Cardiac septum (tissue), 1 donor: ENCODE results near the gene RO60. TPM values are rescaled to one million over a fixed set of nuclear protein-coding genes. Genes with fewer than 3 reads are reported as not detected.
"Not testable (repeated sequence)": the region's sequence is repeated elsewhere in the genome, so short reads cannot be mapped to it uniquely, and the experiment has no call there.

Experiments
- DNase-seq: peaks from one replicate; pipeline ENCODE4 v3.0.0-alpha.2; 2020; ENCODE audit warnings: low spot score
- intact Hi-C: fragments of 100-400 bp; cut with DNase I; formaldehyde crosslinking; loops from one replicate; pipeline ENCODE4 v1.14.0; 2022
- long read RNA-seq: library from polyadenylated mRNA; unstranded; transcript quantifications from one replicate; pipeline ENCODE4 v2.0.0, GENCODE V29; 2021
- total RNA-seq: library from RNA; stranded (reverse); fragmentation: NEBNext Ultra II Directional; extraction: Animal tissue kit (Norgen Biotek cat#: 25700); gene quantifications from one replicate; pipeline ENCODE4 v1.2.1, GENCODE V29; 2021
- donor health status: DM: no; HTN: no; CAD: no.

Gene RO60
- 61.6 TPM for total RNA-seq
- long read RNA-seq, full-length matches to known transcripts, result 56 of 81 reads
- long read RNA-seq, partial matches to known transcripts, result 5 of 81 reads
- long read RNA-seq, other reads (novel, unspliced or antisense), result 20 of 81 reads

DNA sequence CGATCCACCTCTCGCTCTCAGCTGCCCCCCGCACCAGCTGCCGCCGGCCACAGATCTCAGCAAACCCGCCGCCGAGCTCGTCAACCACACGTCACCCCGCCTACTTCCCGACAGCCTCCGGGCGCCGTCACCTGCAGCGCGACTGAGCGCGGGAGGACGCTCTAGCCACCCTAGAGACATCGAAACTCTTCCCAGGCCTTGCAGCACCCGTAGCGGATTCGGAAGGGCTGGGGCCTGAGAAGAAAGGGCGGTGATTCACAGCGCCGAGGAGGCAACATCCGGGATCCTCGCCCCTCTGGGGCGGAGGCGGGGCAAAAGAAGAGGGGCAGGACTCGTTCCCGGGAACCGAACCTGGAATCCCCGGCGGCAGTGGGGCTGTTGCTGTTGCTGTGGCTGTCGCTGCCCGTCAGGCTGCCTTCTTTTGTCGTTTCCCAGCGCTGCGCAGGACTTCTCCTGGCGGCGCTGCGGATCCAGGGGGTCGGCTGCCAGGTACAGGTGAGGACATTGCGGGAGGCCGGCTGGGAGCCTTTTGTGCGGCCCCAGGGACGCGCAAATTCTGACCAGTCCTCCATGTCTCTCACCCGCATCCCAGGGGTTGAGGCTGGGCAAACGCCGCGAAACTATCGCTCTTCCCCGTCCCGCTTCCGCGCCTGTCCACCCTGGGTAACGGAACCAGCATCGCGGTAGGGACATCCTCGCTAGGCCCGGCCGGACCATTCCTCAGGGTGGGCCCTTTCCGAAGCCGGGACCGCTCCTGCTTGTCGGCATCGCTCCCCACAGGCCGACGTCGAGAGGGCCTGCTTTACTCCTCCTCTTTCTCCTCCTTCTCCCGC lies at the start of gene RO60, which contains the start of gene UCHL5:
Gene RO60 (plus strand): TSS at position 331 of the 833 bp plus-strand sequence. CDS start 9,443 bp downstream, outside the sequence.
Gene UCHL5 (minus strand): TSS at position 79 of the 833 bp plus-strand sequence. CDS start 100 bp downstream, outside the sequence.
- intact Hi-C loops, result loop anchor here (1.0 kb wide), 2 partner anchors 46 to 63 kb away; partner anchors contain the start of genes CDC73 and GLRX2
- DNase-seq, result peak; percentile 99

DNA sequence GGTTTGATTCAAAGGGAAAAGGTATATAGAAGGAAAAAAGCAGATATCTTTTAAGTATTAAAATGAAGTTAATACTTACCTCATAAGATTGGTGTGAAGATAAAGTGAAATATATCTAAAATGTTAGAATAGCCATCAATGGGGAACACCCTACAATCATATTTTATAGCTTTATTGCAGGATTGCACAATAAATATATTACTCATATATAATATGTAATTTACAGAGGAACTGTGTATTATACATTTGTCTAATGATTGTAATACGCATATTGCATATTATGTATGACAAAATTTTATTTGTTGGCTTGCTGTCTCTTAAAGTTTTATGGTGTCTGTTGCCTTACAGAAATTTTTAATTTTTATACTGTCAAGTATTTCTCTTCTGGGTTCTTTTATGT lies 48.0 kb upstream of the RO60 start:
- DNase-seq, result no peak
- intact Hi-C loops, result loop anchor here (10.0 kb wide), 1 partner anchor 407 kb away; no protein-coding TSS in a partner anchor

DNA sequence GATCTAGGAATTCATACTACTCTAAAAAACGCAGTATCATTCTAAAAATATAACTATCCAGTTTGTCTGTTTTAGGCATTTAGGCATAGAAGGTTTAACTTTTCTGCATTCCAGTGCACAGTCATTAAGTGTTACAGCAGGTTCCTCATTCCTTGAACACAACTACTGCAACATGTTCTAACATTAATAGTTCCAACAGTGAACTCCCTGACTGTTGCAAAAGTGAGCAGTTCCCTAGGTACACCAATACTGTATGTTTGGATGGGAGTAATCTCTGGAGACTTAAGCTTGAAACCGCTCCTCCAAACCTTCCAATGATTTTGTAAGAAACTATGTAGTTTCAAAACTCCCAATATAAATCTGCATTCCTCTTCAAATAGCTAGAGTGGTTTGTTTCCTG lies 46.4 kb upstream of the RO60 start:
- DNase-seq, result no peak
- intact Hi-C loops, result loop anchor here (10.0 kb wide), 1 partner anchor 408 kb away; no protein-coding TSS in a partner anchor

DNA sequence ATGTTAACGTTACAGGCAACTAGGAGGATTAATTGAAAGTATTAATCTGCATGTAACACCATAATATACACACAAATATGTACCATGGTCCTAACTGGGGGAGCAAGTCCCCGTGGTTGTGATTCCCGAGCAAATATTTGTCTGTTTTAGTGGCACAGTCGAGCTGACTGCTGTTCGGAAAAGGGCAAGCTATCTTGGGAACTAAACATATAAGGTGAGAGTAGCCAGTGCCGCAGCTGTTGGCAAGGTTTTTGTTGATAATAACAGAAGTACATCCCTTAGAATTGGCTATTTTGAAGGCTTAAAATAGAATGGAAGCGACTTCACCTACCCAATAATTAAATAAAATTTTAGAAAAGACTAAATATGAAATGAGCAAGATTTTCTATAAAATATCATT lies 45.7 kb upstream of the RO60 start:
- intact Hi-C loops, result loop anchor here (10.0 kb wide), 1 partner anchor 409 kb away; no protein-coding TSS in a partner anchor
- no peak for DNase-seq

DNA sequence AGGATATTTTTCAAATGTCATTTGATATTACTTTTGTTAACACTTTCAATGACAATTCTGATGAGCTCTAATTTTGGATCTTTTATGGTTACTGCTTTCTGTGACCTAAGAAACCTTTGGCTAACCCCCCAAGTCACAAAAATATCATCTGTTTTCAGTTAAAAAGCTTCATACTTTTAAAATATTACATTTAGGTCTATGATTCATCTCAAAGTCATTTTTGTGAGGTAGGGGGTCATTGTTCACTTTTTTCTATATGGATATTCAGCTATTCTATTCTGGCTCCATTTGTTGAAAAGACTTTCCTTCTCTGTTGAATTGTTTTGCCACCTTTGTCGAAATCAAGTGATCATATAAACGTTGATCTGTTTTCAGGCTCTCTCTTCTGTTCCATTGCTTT lies 45.0 kb upstream of the RO60 start:
- no peak for DNase-seq
- intact Hi-C loops, result loop anchor here (10.0 kb wide), 1 partner anchor 410 kb away; no protein-coding TSS in a partner anchor

DNA sequence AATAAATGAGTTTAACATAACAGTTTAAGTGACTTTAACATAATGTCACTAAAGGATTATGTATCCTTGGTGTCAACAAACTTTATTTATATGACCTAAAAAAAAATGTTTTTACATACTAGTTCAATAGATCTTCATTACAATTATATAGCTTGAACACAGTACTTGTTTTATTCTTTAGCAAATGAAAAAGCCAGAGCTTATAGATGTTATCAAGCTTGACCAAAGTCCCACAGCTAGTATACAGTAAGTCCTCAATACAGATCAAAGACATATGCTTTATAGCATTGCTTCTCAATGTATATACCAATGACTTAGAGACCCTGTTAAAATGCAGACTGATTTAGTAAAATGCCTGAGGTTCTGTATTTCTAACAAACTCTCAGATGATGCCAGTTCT lies 42.6 kb upstream of the RO60 start:
- DNase-seq, result no peak
- intact Hi-C loops, result loop anchor here (2.0 to 10.0 kb wide), 3 partner anchors 209 to 542 kb away; partner anchors contain the start of gene RGS2

DNA sequence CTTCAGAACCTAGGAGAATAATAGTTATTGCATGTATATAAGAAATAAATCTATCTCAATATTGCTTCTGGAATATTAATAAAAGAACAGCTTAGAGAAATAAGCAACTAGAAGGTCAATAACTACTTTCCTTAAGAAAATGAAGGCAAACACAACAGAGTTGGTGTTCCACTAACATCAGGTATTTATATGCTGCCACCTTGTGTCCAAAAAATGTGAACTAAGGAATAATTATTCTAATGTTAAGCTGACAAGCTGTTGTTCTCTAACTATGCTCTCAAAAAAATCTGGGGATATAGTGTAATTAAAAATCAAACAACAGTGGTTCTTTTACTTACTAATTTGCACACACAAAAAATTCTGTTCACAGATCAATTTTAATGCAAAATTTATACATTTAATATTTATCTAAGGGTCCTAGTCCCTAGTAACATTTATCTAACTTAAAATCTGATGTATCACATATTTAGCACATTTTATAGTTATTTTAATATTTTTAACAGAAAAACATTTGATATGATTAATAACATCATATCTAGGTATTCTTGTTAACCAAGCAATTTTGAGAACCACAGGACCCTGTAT lies 39.9 kb upstream of the RO60 start:
- no peak for DNase-seq
- intact Hi-C loops, result loop anchor here (5.0 to 10.0 kb wide), 2 partner anchors 212 to 415 kb away; partner anchors contain the start of gene RGS2

DNA sequence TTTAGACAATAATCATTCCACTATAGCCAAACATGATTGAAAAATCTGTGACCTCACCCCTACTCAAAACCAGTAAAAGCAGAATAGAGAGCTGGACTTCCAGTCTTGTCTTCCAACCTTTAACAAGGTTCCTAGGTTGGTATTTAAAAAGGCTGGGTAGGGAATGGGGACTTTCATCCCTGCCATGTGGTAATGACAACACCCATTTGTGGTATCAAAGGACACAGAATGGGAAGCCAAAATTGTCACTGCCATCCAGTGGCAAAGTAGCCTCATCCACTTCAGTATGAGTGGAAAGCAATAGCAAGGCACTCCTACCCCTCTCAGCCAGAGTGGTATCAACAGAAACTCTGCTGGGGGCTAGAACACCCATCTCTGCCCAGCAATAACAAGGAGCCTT lies 34.2 kb upstream of the RO60 start:
- intact Hi-C loops, result no loop called here
- no peak for DNase-seq

DNA sequence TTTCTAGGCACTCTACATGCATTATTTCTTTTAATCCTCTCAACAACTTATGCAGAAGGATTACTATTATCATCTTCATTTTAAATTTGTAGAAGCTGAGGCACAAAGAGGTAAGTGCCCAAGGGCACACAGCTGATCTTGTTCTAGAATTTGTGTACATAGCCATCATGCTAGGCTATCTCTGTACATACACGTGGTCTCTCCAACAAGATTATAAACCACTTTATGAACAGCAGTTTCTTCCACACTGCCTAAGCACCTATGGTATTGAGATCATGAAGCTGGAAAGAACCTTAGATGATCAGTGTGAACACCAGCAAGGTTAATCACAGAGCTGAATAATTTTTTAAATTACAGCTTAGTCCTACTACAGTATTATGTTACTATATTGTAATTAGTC lies 29.1 kb upstream of the RO60 start:
- intact Hi-C loops, result loop anchor here (5.0 kb wide), 1 partner anchor 423 kb away; no protein-coding TSS in a partner anchor
- DNase-seq, result no peak

DNA sequence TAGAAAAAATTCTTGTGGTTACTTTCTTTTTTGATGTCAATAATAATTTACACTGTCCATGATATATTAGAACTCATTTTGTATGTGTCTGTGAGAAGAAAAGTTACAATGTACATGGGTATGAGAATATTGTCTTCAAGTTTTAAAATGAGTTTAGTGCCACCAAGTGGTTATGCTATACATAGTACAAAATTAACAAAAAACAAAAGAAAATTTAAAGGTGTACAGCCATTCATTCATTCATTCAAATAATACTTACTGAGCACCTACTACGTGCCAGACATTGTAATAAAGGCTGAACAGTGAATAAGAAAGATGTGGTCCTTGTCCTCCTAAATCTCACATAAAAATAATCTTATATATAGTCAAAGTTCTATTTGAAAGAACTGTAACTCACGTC lies 28.0 kb upstream of the RO60 start:
- intact Hi-C loops, result loop anchor here (5.0 kb wide), 1 partner anchor 424 kb away; no protein-coding TSS in a partner anchor
- no peak for DNase-seq

DNA sequence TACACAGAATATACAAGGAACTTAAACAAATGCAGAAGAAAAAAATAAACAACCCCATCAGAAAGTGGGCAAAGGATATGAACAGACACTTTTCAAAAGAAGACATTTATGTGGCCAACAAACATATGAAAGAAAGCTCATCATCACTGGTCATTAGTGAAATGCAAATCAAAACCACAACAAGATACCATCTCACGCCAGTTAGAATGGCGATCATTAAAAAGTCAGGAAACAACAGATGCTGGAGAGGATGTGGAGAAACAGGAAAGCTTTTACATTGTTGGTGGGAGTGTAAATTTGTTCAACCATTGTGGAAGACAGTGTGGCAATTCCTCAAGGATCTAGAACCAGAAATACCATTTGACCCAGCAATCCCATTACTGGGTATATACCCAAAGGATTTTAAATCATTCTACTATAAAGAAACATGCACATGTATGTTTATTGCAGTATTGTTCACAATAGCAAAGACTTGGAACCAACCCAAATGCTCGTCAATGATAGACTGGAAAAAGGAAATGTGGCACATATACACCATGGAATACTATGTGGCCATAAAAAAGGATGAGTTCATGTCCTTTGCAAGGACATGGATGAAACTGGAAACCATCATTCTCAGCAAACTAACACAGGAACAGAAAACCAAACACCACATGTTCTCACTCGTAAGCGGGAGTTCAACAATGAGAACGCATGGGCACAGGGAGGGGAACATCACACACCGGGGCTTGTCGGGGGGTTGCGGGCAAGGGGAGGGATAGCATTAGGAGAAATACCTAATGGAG lies 26.6 kb upstream of the RO60 start:
- intact Hi-C loops, result loop anchor here (5.0 kb wide), 1 partner anchor 426 kb away; no protein-coding TSS in a partner anchor
- DNase-seq, result not testable (repeated sequence)

DNA sequence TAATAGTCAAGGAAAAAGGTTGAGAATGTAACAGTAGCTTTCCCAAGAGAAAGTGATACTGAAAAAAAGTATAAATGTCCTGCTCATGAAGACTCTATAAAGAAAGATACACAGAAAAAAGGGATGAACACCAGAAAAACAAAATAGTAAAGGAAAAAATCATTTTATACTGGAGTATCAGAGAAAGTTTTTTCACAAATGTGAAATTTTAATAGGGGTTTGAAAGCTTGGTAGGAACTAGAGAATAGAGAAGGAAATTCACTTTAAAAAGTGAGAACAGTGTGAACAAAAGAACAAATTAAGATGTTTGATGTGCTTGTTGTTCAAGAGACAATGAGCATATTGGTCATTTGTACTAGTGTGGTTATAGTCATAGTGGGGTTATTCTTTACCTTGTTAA lies 25.8 kb upstream of the RO60 start:
- no peak for DNase-seq
- intact Hi-C loops, result loop anchor here (5.0 kb wide), 1 partner anchor 426 kb away; no protein-coding TSS in a partner anchor

DNA sequence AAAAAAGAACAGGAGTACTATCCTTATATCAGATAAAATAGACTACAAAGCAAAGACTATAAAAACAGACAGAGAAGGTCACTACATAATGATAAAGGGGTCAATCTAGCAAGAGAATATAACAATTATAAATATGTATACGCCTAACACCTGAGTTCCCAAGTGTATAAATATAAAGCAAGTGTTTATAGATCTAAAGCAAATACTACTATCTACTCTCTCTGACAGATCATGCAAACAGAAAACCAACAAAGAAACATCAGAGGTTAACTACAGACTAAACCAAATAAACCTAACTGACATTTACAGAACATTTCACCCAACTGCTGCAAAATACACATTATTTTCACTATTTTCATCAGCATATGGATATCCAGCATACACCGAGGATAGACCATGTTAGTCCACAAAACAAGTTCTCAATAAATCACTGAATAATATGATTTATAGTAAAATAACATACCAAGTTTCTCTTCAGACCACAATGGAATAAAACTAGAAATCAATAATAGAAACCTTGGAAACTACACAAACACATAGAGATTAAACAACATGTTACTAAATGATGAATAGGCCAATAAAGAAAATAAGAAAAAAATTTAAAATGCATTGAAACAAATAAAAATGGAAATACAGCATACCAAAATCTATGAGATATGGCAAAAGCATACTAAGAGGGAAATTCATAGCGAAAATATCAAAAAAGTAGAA lies 22.9 kb upstream of the RO60 start:
- no peak for DNase-seq
- intact Hi-C loops, result no loop called here

DNA sequence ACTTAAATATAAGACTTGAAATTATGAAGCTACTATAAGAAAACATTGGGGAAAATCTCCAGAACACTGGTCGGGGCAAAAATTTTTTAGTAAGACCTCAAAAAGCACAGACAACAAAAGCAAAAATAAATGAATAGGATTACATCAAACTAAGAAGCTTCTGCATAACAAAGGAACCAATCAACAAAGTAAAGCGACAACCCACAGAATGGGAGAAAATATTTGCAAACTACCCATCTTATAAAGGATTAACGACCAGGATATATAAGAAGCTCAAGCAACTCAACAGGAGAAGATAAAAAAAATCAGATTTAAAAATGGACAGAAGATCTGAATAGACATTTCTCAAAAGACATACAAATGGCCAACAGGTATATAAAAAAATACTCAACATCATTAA lies 19.4 kb upstream of the RO60 start:
- intact Hi-C loops, result no loop called here
- no peak for DNase-seq

DNA sequence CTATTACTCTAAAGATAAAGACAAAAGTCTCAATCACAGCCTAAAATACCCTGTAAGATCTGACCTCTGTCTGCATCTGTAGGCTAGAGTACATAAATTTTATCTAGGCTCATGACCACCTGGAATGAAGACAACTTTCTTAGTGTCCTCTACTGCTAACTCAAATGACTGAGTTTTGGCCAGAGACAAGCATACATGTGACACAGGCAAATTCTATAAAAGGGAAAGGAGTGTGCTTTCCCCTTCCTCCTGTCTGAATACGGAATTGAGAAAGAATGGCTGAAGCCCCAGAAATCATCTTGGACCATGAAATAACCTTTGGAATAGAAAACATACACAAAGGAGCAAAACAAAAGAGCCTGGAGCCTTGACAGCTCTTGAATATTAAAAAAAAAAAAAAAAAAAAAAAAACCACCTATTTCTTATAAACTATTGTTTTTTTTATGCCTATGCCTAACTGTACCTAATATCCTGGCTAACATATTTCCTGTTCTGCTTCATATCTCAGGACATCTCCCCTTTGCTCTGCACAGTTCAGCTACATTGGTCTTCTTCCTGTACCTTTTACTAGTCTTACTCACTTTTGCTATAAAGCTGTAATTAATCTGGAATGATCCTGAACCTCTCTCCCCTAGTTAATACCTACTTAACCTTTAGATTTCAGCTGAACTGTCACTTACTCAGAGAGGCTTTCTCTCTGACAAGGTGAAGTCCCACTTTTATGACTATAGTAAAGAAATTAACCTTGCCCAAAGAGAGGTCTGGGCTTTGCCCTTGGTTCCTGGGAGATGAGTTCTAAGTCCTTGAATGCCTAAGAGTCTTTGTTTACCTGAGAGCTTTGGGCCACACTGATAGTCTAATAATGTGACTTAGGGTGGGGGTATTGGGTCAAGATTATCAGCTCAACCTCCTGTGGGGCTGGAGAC lies 16.4 kb upstream of the RO60 start:
- intact Hi-C loops, result no loop called here
- no peak for DNase-seq

DNA sequence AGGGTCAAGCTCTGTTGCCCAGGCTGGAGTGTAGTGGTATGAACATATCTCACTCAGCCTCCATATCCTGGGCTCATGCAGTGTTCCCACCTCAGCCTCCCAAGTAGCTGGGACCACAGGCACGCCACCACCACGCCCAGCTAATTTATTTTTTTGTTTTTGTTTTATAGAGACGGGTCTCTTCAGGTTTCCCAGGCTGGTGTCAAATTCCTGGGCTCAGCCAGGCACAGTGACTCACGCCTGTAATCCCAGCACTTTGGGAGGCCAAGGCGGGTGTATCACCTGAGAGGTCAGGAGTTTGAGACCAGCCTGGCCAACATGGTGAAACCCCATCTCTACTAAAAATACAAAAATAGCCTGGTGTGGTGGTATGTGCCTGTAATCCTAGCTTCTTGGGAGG lies 10.5 kb upstream of the RO60 start:
- intact Hi-C loops, DNase-seq: not testable (repeated sequence)

DNA sequence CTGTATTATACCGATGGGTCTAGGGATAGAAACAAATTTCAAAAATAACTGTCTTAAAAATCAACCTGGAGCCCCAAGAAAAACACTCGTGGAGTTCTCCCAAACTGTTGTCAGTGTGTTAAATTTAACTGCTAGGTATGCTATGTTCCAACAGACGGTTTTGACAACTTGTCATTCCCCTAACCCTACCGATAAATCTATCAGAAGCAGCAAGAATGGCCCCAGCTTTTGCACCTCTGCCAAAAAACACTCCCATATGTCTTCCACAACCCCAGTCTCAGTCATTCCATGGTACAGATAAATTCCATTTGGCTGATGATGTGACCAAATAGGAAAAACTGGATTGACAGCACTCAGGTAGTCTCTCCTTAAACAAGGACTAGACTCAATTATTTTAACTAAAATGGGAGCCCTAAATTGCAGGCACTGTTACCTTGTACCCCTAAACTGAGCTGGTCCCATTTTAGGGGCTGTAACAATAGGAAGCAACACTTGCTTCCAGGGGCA lies 5.2 kb upstream of the RO60 start:
- DNase-seq, result no peak
- intact Hi-C loops, result no loop called here
